Measurements from ENCODE around the gene SUPT3H.

The SUPT3H gene

DNA sequence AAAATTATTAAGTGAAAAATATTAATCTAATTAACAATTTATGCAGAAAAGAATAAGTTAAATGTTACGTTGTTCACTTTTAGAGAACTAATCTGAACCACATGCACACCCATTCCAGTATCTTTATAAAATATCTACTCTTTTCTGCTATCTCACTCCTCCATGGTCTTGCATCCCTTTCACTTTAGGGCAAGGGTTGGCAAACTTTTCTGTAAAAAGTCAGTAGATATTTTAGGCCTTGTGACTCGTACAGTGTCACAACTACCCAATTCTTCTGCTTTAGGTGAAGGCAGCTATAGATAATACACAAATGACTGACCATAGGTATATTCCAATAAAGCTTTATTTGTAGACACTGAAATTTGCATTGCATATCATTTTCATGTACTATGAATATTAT, 39.7 kb upstream of the SUPT3H start:
- Histone ChIP-seq H3K36me3 (ENCODE audit: control insufficient read depth, insufficient read depth, low read length) (no peaks in the 10 kb centered on the region), H3K27me3 (ENCODE audit: control insufficient read depth, insufficient read depth, low read length) (peaks cover 48% of the 10 kb centered on the region), H3K9me3 (ENCODE audit: control insufficient read depth, low read length) (no peaks in the 10 kb centered on the region), H3K9ac (ENCODE audit: low read length) (no peak overlapping the region), H3K4me3 (ENCODE audit: low read length) (no peak overlapping the region), H3K4me1 (ENCODE audit: control insufficient read depth, insufficient read depth, low read length) (peaks cover 25% of the 10 kb centered on the region)

DNA sequence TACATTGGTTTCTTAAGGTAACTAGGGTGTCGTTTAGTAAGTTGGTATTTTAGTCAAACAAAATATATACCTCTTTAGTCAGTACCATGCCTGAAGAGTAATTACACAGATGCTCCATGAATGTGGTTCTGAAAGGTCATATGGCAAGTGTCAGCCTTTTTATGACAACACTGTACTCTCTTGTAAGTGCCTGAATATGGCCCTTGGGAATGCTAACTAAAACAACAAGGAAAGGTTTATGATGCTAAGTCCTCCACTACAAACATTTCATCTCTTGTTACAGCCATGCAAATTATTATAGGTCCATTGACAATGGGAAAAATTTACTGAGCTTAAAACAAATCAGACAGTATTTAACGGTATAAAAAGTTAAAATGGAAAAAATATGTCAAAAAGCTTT, 39.0 kb upstream of the SUPT3H start:
- H3K9ac ChIP-seq (ENCODE audit: low read length): no peak overlapping the region
- H3K36me3 ChIP-seq (ENCODE audit: control insufficient read depth, insufficient read depth, low read length): no peaks in the 10 kb centered on the region
- H3K27me3 ChIP-seq (ENCODE audit: control insufficient read depth, insufficient read depth, low read length): peaks cover 42% of the 10 kb centered on the region
- H3K4me3 ChIP-seq (ENCODE audit: low read length): no peak overlapping the region
- peaks cover 21% of the 10 kb centered on the region for H3K4me1 ChIP-seq (ENCODE audit: control insufficient read depth, insufficient read depth, low read length)
- no peaks in the 10 kb centered on the region for H3K9me3 ChIP-seq (ENCODE audit: control insufficient read depth, low read length)

DNA sequence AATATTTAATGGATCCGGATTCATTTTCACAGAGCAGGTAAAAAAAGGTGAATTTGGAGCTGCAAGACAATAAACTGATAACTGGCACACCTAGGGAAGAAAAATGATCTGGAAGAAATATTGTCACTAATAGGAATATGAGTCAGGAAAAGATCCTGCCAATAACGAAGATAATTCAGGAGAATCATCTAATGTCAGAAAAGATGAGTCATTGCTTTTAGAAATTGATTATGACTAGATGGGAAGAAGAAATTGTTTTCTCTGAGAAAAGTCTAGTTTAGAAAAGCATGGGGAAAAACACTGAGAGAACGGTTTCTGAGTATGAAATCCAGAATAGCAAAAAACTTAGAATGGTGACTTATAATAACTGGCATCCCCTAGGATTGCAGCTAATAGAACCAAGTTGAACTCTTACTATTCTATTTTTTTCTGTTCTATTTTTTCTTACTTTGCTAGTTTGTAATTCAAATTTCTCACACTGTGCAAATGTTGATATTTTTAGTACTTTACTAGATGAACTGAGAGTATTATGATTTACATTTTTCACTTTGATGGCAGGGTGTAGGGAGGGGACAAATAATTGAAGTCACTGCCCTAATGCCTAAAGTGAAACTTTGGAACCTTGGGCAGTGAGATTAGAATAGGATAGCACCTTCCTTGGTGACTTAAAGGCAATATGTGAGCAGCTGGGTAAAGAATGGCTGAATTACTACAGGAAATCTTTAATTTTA, 38.2 kb upstream of the SUPT3H start:
- Histone ChIP-seq H3K4me3 (ENCODE audit: low read length) (no peak overlapping the region), H3K27me3 (ENCODE audit: control insufficient read depth, insufficient read depth, low read length) (peaks cover 34% of the 10 kb centered on the region), H3K9ac (ENCODE audit: low read length) (no peak overlapping the region), H3K4me1 (ENCODE audit: control insufficient read depth, insufficient read depth, low read length) (peaks cover 15% of the 10 kb centered on the region), H3K9me3 (ENCODE audit: control insufficient read depth, low read length) (no peaks in the 10 kb centered on the region), H3K36me3 (ENCODE audit: control insufficient read depth, insufficient read depth, low read length) (no peaks in the 10 kb centered on the region)

DNA sequence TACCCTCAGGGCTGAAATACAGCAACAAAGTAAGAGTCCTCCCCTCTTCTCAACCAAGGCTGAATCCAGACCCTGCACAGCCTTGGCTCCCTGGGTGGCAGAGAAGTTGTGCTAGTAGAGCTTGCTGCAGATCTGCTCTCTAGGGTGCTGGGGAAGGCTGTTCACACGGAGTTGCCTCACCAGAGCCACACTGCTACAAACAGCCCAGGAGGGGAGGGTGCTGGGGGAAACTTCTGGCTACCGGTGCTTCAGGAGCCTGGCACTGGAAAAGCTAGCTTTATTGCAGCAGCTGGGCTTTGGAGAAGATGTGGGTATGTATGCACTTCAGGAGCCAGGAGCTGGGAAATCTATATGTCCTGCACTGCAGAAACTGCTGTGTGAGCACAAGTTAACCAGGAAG, 37.6 kb upstream of the SUPT3H start:
- no peak overlapping the region for H3K9ac ChIP-seq (ENCODE audit: low read length)
- no peaks in the 10 kb centered on the region for H3K36me3 ChIP-seq (ENCODE audit: control insufficient read depth, insufficient read depth, low read length)
- H3K9me3 ChIP-seq (ENCODE audit: control insufficient read depth, low read length): no peaks in the 10 kb centered on the region
- peaks cover 28% of the 10 kb centered on the region for H3K27me3 ChIP-seq (ENCODE audit: control insufficient read depth, insufficient read depth, low read length)
- no peak overlapping the region for H3K4me3 ChIP-seq (ENCODE audit: low read length)
- peaks cover 10% of the 10 kb centered on the region for H3K4me1 ChIP-seq (ENCODE audit: control insufficient read depth, insufficient read depth, low read length)

DNA sequence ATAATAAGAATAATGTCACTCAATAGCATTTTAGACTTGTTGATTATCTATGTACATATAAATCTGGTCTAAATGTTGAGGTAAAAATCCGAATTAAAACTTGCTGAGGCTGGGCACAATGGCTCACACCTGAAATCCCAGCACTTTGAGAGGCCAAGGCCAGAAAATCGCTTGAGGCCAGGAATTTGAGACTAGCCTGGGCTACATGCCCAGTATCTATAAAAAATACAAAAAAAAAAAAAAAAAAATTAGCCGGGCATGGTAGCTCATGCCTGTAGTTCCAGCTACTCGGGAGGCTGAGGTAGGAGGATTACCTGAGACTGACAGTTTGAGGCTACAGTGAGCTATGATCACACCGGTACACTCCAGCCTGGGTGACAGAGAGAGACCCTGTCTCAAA, 34.2 kb upstream of the SUPT3H start:
- Histone ChIP-seq H3K4me1 (ENCODE audit: control insufficient read depth, insufficient read depth, low read length) (no peaks in the 10 kb centered on the region), H3K36me3 (ENCODE audit: control insufficient read depth, insufficient read depth, low read length) (no peaks in the 10 kb centered on the region), H3K4me3 (ENCODE audit: low read length) (no peak overlapping the region), H3K9me3 (ENCODE audit: control insufficient read depth, low read length) (no peaks in the 10 kb centered on the region), H3K27me3 (ENCODE audit: control insufficient read depth, insufficient read depth, low read length) (peaks cover 8% of the 10 kb centered on the region), H3K9ac (ENCODE audit: low read length) (no peak overlapping the region)

DNA sequence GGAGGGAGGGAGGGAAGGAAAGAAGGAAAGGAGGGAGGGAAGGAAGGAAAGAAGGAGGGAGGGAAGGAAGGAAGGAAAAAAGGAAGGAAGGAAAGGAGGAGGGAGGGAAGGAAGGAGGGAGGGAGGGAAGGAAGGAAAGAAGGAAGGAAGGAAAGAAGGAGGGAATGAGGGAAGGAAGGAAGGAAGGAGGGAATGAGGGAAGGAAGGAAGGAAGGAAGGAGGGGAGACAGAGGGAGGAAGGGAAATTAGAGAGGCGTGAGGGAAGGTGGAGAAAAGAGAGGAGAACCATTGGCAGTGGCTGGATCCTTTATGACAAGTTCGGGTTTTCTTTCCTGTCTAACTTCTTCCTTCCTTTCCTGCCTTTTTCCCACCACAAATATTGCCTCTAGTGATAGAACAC, 22.3 kb upstream of the SUPT3H start:
- Histone ChIP-seq H3K9ac (ENCODE audit: low read length) (no peak overlapping the region), H3K27me3 (ENCODE audit: control insufficient read depth, insufficient read depth, low read length) (no peaks in the 10 kb centered on the region), H3K4me1 (ENCODE audit: control insufficient read depth, insufficient read depth, low read length) (no peaks in the 10 kb centered on the region), H3K4me3 (ENCODE audit: low read length) (no peak overlapping the region), H3K9me3 (ENCODE audit: control insufficient read depth, low read length) (no peaks in the 10 kb centered on the region), H3K36me3 (ENCODE audit: control insufficient read depth, insufficient read depth, low read length) (no peaks in the 10 kb centered on the region)

DNA sequence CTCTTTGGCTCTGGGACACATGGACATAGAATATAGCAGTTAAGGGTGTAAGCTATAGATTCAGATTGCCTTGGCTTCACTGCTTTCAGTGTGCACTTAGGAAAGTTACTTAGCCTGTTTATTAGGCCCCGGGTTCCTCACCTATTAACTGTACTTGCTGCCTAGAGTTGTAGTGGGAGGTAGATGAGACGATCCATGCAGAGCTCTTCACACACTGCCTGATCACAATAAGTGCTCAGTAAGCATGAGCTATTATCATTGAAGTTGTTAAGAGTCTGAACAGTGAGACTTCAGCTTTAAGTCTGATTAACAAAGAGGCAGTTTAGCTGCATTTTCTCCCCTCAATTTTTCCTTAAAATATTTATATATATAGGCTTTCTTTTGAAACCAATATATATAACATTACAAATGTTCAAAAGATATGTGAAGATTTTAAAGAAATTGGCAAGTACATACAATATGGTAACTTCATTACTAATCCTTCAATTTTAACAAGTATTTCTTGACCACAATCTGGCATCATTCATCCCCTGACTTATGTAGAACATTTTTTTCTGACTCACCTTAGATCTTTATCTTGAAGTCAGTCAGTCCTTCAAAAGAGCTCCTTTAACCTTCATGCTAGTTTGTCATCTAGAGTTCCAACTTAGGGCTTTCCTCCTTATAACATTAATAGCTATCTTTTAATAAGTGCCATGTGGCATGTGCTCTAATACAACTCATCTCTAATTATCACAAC, 20.5 kb upstream of the SUPT3H start:
- Histone ChIP-seq H3K4me3 (ENCODE audit: low read length) (no peak overlapping the region), H3K27me3 (ENCODE audit: control insufficient read depth, insufficient read depth, low read length) (no peaks in the 10 kb centered on the region), H3K9me3 (ENCODE audit: control insufficient read depth, low read length) (no peaks in the 10 kb centered on the region), H3K4me1 (ENCODE audit: control insufficient read depth, insufficient read depth, low read length) (no peaks in the 10 kb centered on the region), H3K36me3 (ENCODE audit: control insufficient read depth, insufficient read depth, low read length) (no peaks in the 10 kb centered on the region), H3K9ac (ENCODE audit: low read length) (no peak overlapping the region)

DNA sequence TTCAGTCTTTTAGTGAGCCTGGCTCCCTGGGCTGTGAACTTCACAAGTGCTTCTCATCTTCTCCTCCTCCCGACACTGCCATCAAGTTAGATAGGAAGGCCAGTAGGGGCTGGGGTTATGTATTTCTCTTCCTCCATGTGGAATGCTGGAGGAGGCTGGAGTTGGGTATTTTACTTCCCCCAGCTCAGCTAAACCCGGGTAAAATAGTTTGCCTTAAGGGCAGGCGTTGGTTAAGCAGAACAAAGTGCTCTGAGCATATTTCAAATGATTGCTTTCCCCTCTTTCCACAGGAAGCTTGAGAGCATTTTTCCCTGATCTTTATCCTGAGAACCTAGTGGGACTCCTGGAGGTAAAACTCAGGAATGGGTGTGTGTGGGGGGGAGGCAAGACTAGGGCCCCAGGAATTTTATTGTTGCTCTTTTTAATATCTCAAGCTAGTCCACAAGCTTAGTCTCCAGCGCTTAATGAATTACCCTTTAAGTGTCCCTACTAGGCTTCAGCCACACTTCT, 16.9 kb upstream of the SUPT3H start:
- H3K36me3 ChIP-seq (ENCODE audit: control insufficient read depth, insufficient read depth, low read length): no peaks in the 10 kb centered on the region
- no peaks in the 10 kb centered on the region for H3K9me3 ChIP-seq (ENCODE audit: control insufficient read depth, low read length)
- H3K4me1 ChIP-seq (ENCODE audit: control insufficient read depth, insufficient read depth, low read length): no peaks in the 10 kb centered on the region
- H3K27me3 ChIP-seq (ENCODE audit: control insufficient read depth, insufficient read depth, low read length): no peaks in the 10 kb centered on the region
- H3K9ac ChIP-seq (ENCODE audit: low read length): no peak overlapping the region
- H3K4me3 ChIP-seq (ENCODE audit: low read length): no peak overlapping the region

DNA sequence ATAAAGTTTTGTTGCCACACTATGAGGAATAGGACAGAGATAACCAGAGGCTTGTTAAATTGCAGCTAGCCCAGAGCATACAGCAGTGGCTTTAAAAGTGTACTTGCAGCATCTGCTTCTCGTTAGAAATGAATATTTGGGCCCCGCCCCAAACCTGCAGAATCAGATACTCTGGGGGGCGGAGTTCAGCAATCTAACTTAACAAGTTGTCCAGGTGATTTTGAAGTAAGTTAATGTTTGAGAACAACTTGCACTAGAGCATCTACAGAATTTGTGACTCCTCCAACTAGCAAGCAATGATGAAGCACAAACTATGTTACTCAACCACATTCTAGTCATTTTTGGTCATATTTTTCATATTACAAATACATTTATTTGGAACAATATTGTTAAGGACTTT, 10.6 kb upstream of the SUPT3H start:
- H3K4me3 ChIP-seq (ENCODE audit: low read length): no peak overlapping the region
- no peaks in the 10 kb centered on the region for H3K4me1 ChIP-seq (ENCODE audit: control insufficient read depth, insufficient read depth, low read length)

DNA sequence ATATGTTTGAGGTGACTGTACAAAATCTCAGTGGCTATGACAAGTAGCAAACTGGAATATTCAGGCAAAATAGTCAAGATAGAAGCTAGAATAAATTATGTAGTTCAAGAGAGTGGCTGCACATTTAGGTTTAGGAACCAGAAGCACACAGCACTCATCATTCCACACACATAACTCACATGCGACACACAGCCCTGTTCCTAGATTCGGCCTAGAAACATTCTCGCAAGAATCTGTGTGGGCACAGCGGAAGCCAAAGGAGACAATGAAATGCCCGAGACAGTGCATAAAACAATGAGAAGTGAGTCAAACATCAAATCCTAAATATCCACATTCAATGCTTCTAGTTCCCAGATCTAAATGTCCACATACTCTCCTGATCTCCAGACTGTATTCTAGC, 9.5 kb upstream of the SUPT3H start:
- H3K9me3 ChIP-seq (ENCODE audit: control insufficient read depth, low read length): no peaks in the 10 kb centered on the region
- H3K36me3 ChIP-seq (ENCODE audit: control insufficient read depth, insufficient read depth, low read length): no peaks in the 10 kb centered on the region
- no peaks in the 10 kb centered on the region for H3K27me3 ChIP-seq (ENCODE audit: control insufficient read depth, insufficient read depth, low read length)
- no peak overlapping the region for H3K9ac ChIP-seq (ENCODE audit: low read length)
- no peak overlapping the region for H3K4me3 ChIP-seq (ENCODE audit: low read length)
- no peaks in the 10 kb centered on the region for H3K4me1 ChIP-seq (ENCODE audit: control insufficient read depth, insufficient read depth, low read length)

More for the DNA sequence above, 10.6 kb upstream of the SUPT3H start:
- H3K9ac ChIP-seq (ENCODE audit: low read length): no peak overlapping the region
- no peaks in the 10 kb centered on the region for H3K9me3 ChIP-seq (ENCODE audit: control insufficient read depth, low read length)
- no peaks in the 10 kb centered on the region for H3K36me3 ChIP-seq (ENCODE audit: control insufficient read depth, insufficient read depth, low read length)
- H3K27me3 ChIP-seq (ENCODE audit: control insufficient read depth, insufficient read depth, low read length): no peaks in the 10 kb centered on the region

DNA sequence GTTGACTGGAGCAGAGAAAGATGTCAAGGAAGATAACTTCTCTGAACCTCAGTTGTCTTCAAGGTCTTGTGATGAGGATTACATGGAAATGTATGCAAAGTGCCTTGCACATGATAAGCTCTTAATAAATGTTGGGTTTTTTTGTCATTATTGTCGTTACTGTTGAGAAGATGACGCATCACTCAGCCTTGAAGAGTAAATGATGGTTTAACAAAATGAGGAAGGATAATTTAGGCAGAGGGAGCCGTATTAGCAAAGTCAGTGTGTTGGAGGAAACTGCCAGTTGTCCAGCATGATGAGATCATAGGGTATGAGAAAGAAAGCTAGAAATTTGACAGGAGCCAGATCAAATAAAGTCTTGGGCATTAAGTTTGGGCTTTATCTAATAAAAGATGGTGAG, 8.8 kb upstream of the SUPT3H start:
- H3K4me1 ChIP-seq (ENCODE audit: control insufficient read depth, insufficient read depth, low read length): no peaks in the 10 kb centered on the region
- H3K9ac ChIP-seq (ENCODE audit: low read length): no peak overlapping the region
- no peaks in the 10 kb centered on the region for H3K27me3 ChIP-seq (ENCODE audit: control insufficient read depth, insufficient read depth, low read length)
- no peak overlapping the region for H3K4me3 ChIP-seq (ENCODE audit: low read length)
- no peaks in the 10 kb centered on the region for H3K9me3 ChIP-seq (ENCODE audit: control insufficient read depth, low read length)
- H3K36me3 ChIP-seq (ENCODE audit: control insufficient read depth, insufficient read depth, low read length): no peaks in the 10 kb centered on the region

DNA sequence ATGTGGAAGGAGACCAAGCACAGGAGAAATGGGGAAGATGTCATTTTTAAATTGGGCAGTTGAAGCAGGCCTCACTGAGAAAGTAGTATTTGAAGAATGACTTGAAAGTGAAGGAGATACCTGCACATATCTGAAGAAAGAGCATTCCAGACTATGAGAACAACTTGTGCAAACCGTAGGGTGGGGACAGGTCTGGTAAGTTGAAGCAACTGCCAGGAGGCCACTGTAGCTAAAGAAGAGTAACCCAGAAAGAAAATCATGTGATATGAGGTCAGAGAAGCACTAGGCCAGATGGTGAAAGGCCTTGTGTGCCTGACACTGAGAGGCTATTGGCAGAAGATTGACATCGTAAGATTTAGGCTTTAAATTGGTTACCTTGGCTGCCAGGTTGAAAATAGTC, 4.7 kb upstream of the SUPT3H start:
- no peaks in the 10 kb centered on the region for H3K36me3 ChIP-seq (ENCODE audit: control insufficient read depth, insufficient read depth, low read length)
- peaks cover 7% of the 10 kb centered on the region for H3K4me1 ChIP-seq (ENCODE audit: control insufficient read depth, insufficient read depth, low read length)
- no peak overlapping the region for H3K9ac ChIP-seq (ENCODE audit: low read length)
- H3K9me3 ChIP-seq (ENCODE audit: control insufficient read depth, low read length): no peaks in the 10 kb centered on the region
- H3K27me3 ChIP-seq (ENCODE audit: control insufficient read depth, insufficient read depth, low read length): no peaks in the 10 kb centered on the region
- H3K4me3 ChIP-seq (ENCODE audit: low read length): no peak overlapping the region

All from mucosa of stomach (tissue), 1 donor.